HEK293 (cell line): ENCODE measurements around the gene CLCN2.
A peak's percentile ranks its signal among the peaks of the same experiment; 100 is the strongest.

ENCODE experiments used
- GFI1B ChIP-seq: fragments of 450-650 bp; formaldehyde crosslinking; IDR thresholded peaks from 2 replicates; pipeline ENCODE4 v1.5.1; 2016; ENCODE audit warnings: missing biosample characterization, missing genetic modification characterization
- INSM2 ChIP-seq: fragments of 450-650 bp; formaldehyde crosslinking; IDR thresholded peaks from 2 replicates; pipeline ENCODE4 v1.5.1; 2016; ENCODE audit warnings: missing biosample characterization, missing genetic modification characterization
- OSR2 ChIP-seq: fragments of 450-650 bp; formaldehyde crosslinking; IDR thresholded peaks from 2 replicates; pipeline ENCODE4 v1.5.1; 2016; ENCODE audit warnings: missing biosample characterization, missing genetic modification characterization
- REPIN1 ChIP-seq: fragments of 450-650 bp; formaldehyde crosslinking; IDR thresholded peaks from 2 replicates; pipeline ENCODE4 v1.5.1; 2017; ENCODE audit warnings: missing biosample characterization, missing genetic modification characterization, low read depth
- SCRT2 ChIP-seq: fragments of 450-650 bp; formaldehyde crosslinking; IDR thresholded peaks from 2 replicates; pipeline ENCODE4 v1.5.1; 2016; ENCODE audit warnings: missing biosample characterization, missing genetic modification characterization
- SP2 ChIP-seq: fragments of 450-650 bp; formaldehyde crosslinking; IDR thresholded peaks from 2 replicates; pipeline ENCODE4 v1.5.1; 2016; ENCODE audit warnings: missing biosample characterization, missing genetic modification characterization
- YY2 ChIP-seq: fragments of 450-650 bp; formaldehyde crosslinking; IDR thresholded peaks from 2 replicates; pipeline ENCODE4 v1.5.1; 2016; ENCODE audit warnings: missing biosample characterization, missing genetic modification characterization
- ZBTB49 ChIP-seq: fragments of 450-650 bp; formaldehyde crosslinking; IDR thresholded peaks from 2 replicates; pipeline ENCODE4 v1.5.1; 2016; ENCODE audit warnings: missing biosample characterization, missing genetic modification characterization, low read depth
- ZNF121 ChIP-seq: fragments of 450-650 bp; formaldehyde crosslinking; IDR thresholded peaks from 2 replicates; pipeline ENCODE4 v1.5.1; 2016; ENCODE audit warnings: missing biosample characterization, missing genetic modification characterization
- ZNF132 ChIP-seq: fragments of 450-650 bp; formaldehyde crosslinking; IDR thresholded peaks from 2 replicates; pipeline ENCODE4 v1.5.1; 2017; ENCODE audit warnings: missing biosample characterization, missing genetic modification characterization, borderline replicate concordance
- ZNF140 ChIP-seq: fragments of 450-650 bp; formaldehyde crosslinking; IDR thresholded peaks from 2 replicates; pipeline ENCODE4 v1.5.1; 2016; ENCODE audit warnings: missing biosample characterization, missing genetic modification characterization
- ZNF157 ChIP-seq: fragments of 450-650 bp; formaldehyde crosslinking; IDR thresholded peaks from 2 replicates; pipeline ENCODE4 v1.5.1; 2016; ENCODE audit warnings: missing biosample characterization, missing genetic modification characterization
- ZNF16 ChIP-seq: fragments of 450-650 bp; formaldehyde crosslinking; IDR thresholded peaks from 2 replicates; pipeline ENCODE4 v1.5.1; 2016; ENCODE audit warnings: low read depth, missing biosample characterization, missing genetic modification characterization
- ZNF202 ChIP-seq: fragments of 450-650 bp; formaldehyde crosslinking; IDR thresholded peaks from 2 replicates; pipeline ENCODE4 v1.5.1; 2016; ENCODE audit warnings: missing biosample characterization, missing genetic modification characterization, borderline replicate concordance
- ZNF23 ChIP-seq: fragments of 450-650 bp; formaldehyde crosslinking; IDR thresholded peaks from 2 replicates; pipeline ENCODE4 v1.5.1; 2016; ENCODE audit warnings: missing biosample characterization, missing genetic modification characterization, borderline replicate concordance
- ZNF248 ChIP-seq: fragments of 450-650 bp; formaldehyde crosslinking; IDR thresholded peaks from 2 replicates; pipeline ENCODE4 v1.5.1; 2017; ENCODE audit warnings: missing biosample characterization, missing genetic modification characterization
- ZNF398 ChIP-seq: fragments of 450-650 bp; formaldehyde crosslinking; IDR thresholded peaks from 2 replicates; pipeline ENCODE4 v1.5.1; 2017; ENCODE audit warnings: missing biosample characterization, missing genetic modification characterization
- ZNF518A ChIP-seq: fragments of 450-650 bp; formaldehyde crosslinking; conservative IDR thresholded peaks from 2 replicates; pipeline ENCODE4 v1.5.1; 2016; ENCODE audit warnings: low read depth, missing biosample characterization, missing genetic modification characterization
- ZNF530 ChIP-seq: fragments of 450-650 bp; formaldehyde crosslinking; IDR thresholded peaks from 2 replicates; pipeline ENCODE4 v1.5.1; 2016; ENCODE audit warnings: low read depth, missing biosample characterization, missing genetic modification characterization
- ZNF544 ChIP-seq: fragments of 450-650 bp; formaldehyde crosslinking; IDR thresholded peaks from 2 replicates; pipeline ENCODE4 v1.5.0; 2017; ENCODE audit warnings: missing biosample characterization, missing genetic modification characterization
- ZNF585B ChIP-seq: fragments of 450-650 bp; formaldehyde crosslinking; IDR thresholded peaks from 2 replicates; pipeline ENCODE4 v1.5.1; 2016; ENCODE audit warnings: missing biosample characterization, missing genetic modification characterization
- ZNF600 ChIP-seq: fragments of 450-650 bp; formaldehyde crosslinking; IDR thresholded peaks from 2 replicates; pipeline ENCODE4 v1.5.1; 2016; ENCODE audit warnings: missing biosample characterization, missing genetic modification characterization
- ZNF626 ChIP-seq: fragments of 450-650 bp; sonication (Bioruptor Pico); formaldehyde crosslinking; IDR thresholded peaks from 2 replicates; pipeline ENCODE4 v1.5.1; 2018; ENCODE audit warnings: missing biosample characterization, missing genetic modification characterization, inconsistent platforms
- ZNF645 ChIP-seq: fragments of 450-650 bp; formaldehyde crosslinking; IDR thresholded peaks from 2 replicates; pipeline ENCODE4; 2016; ENCODE audit warnings: missing biosample characterization, missing genetic modification characterization
- ZNF677 ChIP-seq: fragments of 450-650 bp; IDR thresholded peaks from 2 replicates; pipeline ENCODE4 v1.5.0; 2018; ENCODE audit warnings: missing biosample characterization, mild to moderate bottlenecking, missing genetic modification characterization, moderate library complexity
- ZNF747 ChIP-seq: fragments of 450-650 bp; formaldehyde crosslinking; IDR thresholded peaks from 2 replicates; pipeline ENCODE4 v1.5.1; 2016; ENCODE audit warnings: missing biosample characterization, missing genetic modification characterization
- ZNF791 ChIP-seq: fragments of 450-650 bp; formaldehyde crosslinking; IDR thresholded peaks from 2 replicates; pipeline ENCODE4 v1.5.1; 2016; ENCODE audit warnings: missing biosample characterization, missing genetic modification characterization
- ZNF792 ChIP-seq: fragments of 450-650 bp; formaldehyde crosslinking; IDR thresholded peaks from 2 replicates; pipeline ENCODE4 v1.5.1; 2016; ENCODE audit warnings: missing biosample characterization, missing genetic modification characterization

Gene CLCN2

GRCh38 chr3:184335661-184336546, 25.5 kb downstream of the CLCN2 start (continued):
- no peak for TF ChIP-seq INSM2 (tag by site-specific recombination)
- no peak for TF ChIP-seq ZNF121 (tag by site-specific recombination)
- TF ChIP-seq ZNF677 (tag by site-specific recombination): no peak
- no peak for TF ChIP-seq ZNF544
- TF ChIP-seq ZNF132 (tag by site-specific recombination): no peak
- TF ChIP-seq ZNF16 (tag by site-specific recombination): no peak
- TF ChIP-seq ZNF248 (tag by site-specific recombination): no peak
- no peak for TF ChIP-seq ZNF157 (tag by site-specific recombination)
- no peak for TF ChIP-seq ZNF140 (tag by site-specific recombination)
- TF ChIP-seq SCRT2 (tag by site-specific recombination): peak; percentile 38
- no peak for TF ChIP-seq ZBTB49 (tag by site-specific recombination)
- no peak for TF ChIP-seq ZNF518A (tag by site-specific recombination)
- TF ChIP-seq ZNF202 (tag by site-specific recombination): no peak
- TF ChIP-seq ZNF600: peak; percentile 81; the same call in 1 of the 2 replicates
- TF ChIP-seq ZNF791 (tag by site-specific recombination): no peak
- peak; percentile 97 for TF ChIP-seq ZNF398 (tag by site-specific recombination)
- TF ChIP-seq SP2 (tag by site-specific recombination): peak; percentile 86
- no peak for TF ChIP-seq ZNF530 (tag by site-specific recombination)
- TF ChIP-seq ZNF645: no peak
- TF ChIP-seq ZNF585B: no peak
- no peak for TF ChIP-seq ZNF747 (tag by site-specific recombination)
- no peak for TF ChIP-seq REPIN1
- no peak for TF ChIP-seq ZNF626 (tag by site-specific recombination)
- TF ChIP-seq GFI1B (tag by site-specific recombination): no peak
- no peak for TF ChIP-seq ZNF792 (tag by site-specific recombination)
- TF ChIP-seq OSR2 (tag by site-specific recombination): no peak; the same call in 1 of the 2 replicates
- 0 out of 2 replicates have a peak, but pooled peaks have one; percentile 38 for TF ChIP-seq YY2 (tag by site-specific recombination)
- no peak for TF ChIP-seq ZNF23 (tag by site-specific recombination)
